AG04450 (cell line): ENCODE measurements around the gene RIN3. TPM values are rescaled to one million over a fixed set of nuclear protein-coding genes. Genes with fewer than 3 reads are reported as not detected.
A peak's percentile ranks its signal among the peaks of the same experiment; 100 is the strongest.

Experiments
- CTCF ChIA-PET: fragments of 300-600, 350-600 bp; formaldehyde crosslinking; extraction: SDS; loops from one replicate; lab custom pipeline; 2022; ENCODE audit warnings: antibody characterized with exemption, inconsistent platforms; lab: Charles Lee
- POLR2A ChIA-PET: fragments of 350-600 bp; formaldehyde crosslinking; extraction: SDS; loops from one replicate; lab custom pipeline; 2021; ENCODE audit warnings: antibody characterized with exemption, inconsistent platforms; lab: Yijun Ruan, JAX
- DNase-seq: peaks from one replicate; pipeline ENCODE4 v3.0.0-alpha.2; 2011; ENCODE audit warnings: low read depth, low spot score
- H3K27ac ChIP-seq: one replicate; pipeline ENCODE4 v1.5.1; 2012; ENCODE audit warnings: low read depth, low read length, control low read depth
- H3K27me3 ChIP-seq: one replicate; pipeline ENCODE4 v1.6.0; 2012; ENCODE audit warnings: low read length; ENCODE audit not compliant: control insufficient read depth, insufficient read depth
- H3K4me3 ChIP-seq: 2 replicates; pipeline ENCODE4 v1.5.1; 2011; ENCODE audit warnings: mild to moderate bottlenecking, low read depth, low read length, control low read depth
- H3K9me3 ChIP-seq: 2 replicates; pipeline ENCODE4 v1.5.1; 2012; ENCODE audit warnings: low read length; ENCODE audit not compliant: control insufficient read depth, insufficient read depth
- CTCF ChIP-seq: IDR thresholded peaks from 2 replicates; pipeline ENCODE4 v1.5.1; 2011; ENCODE audit warnings: low read depth, low read length, control low read depth, inconsistent platforms
- polyA plus RNA-seq: library from polyadenylated mRNA; depleted of rRNA; stranded (reverse); fragments of >200 nt; gene quantifications from 2 replicates; pipeline ENCODE4 v1.2.3, GENCODE V29; 2011

Gene RIN3
- polyA plus RNA-seq, 1 experiment: 3.7 TPM

- ChIA-PET CTCF (no interaction called here), POLR2A (no interaction called here)
- no peak for TF ChIP-seq CTCF
- Histone ChIP-seq H3K4me3 (no peak overlapping the region), H3K27me3 (no peaks in the 10 kb centered on the region), H3K9me3 (no peaks in the 10 kb centered on the region), H3K27ac (no peak overlapping the region)
- no peak for DNase-seq
Measured at GRCh38 chr14:92475451-92476187, 38.0 kb upstream of the RIN3 start.

GRCh38 chr14:92480856-92481255 lies 32.7 kb upstream of the RIN3 start:
- peaks cover 15% of the 10 kb centered on the region for H3K27me3 ChIP-seq
- ChIA-PET POLR2A (no interaction called here), CTCF (interaction anchor here (0.7 to 1.0 kb wide), 6 partner anchors 10 to 206 kb away, joined by 3 to 4 read pairs (median 3); no protein-coding TSS in a partner anchor)
- no peaks in the 10 kb centered on the region for H3K9me3 ChIP-seq
- no peak overlapping the region for H3K27ac ChIP-seq
- DNase-seq: no peak
- H3K4me3 ChIP-seq: no peak overlapping the region
- TF ChIP-seq CTCF: no peak

- no peak for DNase-seq
- no peak overlapping the region for H3K27ac ChIP-seq
- ChIA-PET POLR2A (no interaction called here), CTCF (interaction anchor here (0.6 to 1.3 kb wide), 7 partner anchors 10 to 205 kb away, joined by 3 to 4 read pairs (median 4); no protein-coding TSS in a partner anchor)
- TF ChIP-seq CTCF: peak; percentile 68
- peaks cover 15% of the 10 kb centered on the region for H3K27me3 ChIP-seq
- H3K9me3 ChIP-seq: no peaks in the 10 kb centered on the region
- H3K4me3 ChIP-seq: no peak overlapping the region
Measured at GRCh38 chr14:92481386-92481785, 32.2 kb upstream of the RIN3 start.

GRCh38 chr14:92481811-92482555 lies 31.6 kb upstream of the RIN3 start:
- Histone ChIP-seq H3K4me3 (no peak overlapping the region), H3K9me3 (no peaks in the 10 kb centered on the region), H3K27me3 (peaks cover 15% of the 10 kb centered on the region), H3K27ac (no peak overlapping the region)
- TF ChIP-seq CTCF: no peak
- POLR2A ChIA-PET: no interaction called here
- CTCF ChIA-PET: interaction anchor here (0.6 to 1.3 kb wide), 3 partner anchors 13 to 198 kb away, joined by 4 read pairs; no protein-coding TSS in a partner anchor
- DNase-seq: no peak
